NCI-H1694 (cell line): ENCODE measurements around the gene FOXB1.

Source experiments
- DNase-seq: peaks from one replicate; lab custom pipeline; 2025; lab: John Stamatoyannopoulos, UW

FOXB1 gene

DNA sequence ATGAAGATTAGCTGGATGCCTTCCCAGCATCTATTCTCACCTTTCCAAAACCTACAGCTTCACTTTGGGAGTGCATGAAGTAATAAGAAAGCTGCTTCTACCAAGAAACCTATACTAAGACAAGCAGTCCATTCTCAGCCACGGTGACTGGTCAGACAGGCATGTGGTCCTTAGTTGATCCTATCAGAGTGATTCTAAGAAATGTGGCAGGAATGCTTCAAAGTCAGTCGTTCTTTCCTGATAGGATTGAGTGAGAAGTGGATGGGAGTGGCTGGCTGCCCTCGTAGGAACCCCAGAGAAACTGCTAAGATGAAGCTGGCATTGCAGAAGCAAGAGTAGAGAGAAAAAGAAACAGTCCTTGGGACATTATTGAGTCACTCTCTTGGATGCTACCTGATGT is 16.6 kb downstream of the FOXB1 start:
- no peak for DNase-seq

DNA sequence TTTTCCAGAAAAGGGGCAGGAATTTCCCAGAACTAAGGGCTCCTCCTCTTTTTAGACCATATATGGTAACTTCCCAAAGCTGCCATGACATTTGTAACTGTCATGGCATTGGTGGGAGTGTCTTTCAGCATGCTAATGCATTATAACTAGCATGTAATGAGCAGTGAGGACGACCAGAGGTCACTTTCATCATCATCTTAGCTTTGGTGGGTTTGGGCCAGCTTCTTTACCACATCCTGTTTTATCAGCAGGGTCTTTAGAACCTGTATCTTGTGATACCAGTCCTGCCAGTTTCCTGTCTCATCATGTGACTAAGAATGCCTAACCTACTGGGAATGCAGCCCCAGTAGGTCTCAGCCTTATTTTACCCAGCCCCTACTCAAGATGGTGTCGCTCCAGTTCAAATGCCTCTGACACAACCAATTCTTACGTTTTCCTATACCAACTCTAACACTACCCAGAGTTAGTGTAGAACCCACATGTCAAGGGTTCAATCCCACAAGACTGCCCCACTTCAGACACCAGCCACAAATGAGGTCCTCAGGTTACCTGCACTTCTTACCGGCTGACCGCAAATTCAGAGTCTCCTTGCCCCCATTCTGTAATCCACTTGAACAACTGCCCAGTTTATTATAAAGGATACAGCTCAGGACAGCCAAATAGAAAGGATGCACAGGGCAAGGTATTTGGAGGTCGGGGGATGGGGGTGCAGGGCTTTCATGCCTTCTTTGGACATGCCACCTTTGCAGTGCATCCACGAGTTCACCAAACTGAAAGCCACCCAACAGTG is 17.7 kb downstream of the FOXB1 start:
- no peak for DNase-seq

DNA sequence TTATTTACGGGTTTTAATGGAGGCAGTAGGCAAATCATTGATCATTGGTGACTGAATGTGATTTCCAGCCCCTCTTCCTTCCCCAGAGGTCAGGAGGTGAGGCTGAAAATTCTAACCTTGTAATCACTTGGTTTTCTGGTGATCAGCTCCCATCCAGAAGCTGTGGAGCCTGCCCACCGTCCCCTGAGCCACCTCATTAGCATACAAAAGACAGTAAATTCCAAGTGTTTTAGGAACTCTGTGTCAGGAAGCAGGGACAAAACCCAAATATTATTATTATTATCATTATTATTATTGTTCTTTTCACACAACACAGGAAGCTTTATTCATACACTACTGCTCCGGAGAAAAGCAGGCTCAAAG is 18.2 kb downstream of the FOXB1 start:
- no peak for DNase-seq

DNA sequence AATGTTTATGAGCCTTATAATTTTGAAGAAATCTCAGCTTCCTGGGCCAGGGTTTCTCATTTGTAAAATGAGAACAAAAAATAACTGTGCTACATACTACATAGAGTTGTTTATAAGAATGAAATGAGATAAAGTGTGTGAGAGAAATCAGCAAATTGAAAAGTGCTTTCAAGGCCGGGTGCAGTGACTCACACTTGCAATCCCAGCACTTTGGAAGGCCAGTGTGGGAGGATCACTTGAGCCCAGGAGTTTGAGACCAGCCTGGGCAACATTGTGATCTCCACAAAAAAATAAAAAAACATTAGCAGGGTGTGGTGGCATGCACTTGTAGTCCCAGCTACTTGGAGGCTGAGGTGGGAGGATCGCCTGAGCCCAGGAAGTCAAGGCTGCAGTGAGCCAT is 22.4 kb downstream of the FOXB1 start:
- no peak for DNase-seq

DNA sequence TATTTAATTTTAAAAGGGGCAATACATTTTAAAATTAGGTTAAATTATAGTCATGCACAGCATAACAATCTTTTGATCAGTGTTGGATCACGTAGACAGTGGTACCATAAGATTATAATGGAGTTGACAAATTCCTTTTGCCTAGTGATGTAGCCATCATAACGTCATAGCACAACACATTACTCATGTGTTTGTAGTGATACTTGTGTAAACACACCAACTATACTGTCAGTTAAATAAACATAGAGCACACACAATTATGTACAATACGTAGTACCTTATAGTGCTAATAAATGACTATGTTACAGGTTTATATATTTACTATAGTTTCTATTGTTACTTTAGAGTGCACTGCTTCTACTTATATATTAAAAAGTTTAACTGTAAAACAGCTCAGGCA is 31.2 kb downstream of the FOXB1 start:
- DNase-seq, result no peak

DNA sequence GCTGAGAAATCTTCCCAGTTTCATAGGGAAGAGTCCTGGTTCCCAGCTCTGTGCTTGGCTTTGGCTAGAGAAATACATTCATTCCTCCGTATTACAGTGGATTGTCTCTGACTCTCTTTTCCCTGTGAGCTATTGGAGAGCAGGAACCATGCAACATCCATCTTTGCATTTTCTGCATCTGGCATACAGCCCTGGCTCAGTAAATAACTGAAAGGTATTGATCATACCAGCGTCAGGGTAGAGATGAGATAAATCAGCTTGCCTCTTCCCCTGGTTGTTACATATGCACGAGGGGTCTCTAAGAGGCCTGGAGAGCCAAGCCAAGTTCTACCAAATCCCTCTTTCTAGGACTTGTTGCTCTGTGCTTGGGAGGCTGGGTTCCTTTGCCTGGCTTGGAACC is 35.2 kb downstream of the FOXB1 start:
- no peak for DNase-seq

DNA sequence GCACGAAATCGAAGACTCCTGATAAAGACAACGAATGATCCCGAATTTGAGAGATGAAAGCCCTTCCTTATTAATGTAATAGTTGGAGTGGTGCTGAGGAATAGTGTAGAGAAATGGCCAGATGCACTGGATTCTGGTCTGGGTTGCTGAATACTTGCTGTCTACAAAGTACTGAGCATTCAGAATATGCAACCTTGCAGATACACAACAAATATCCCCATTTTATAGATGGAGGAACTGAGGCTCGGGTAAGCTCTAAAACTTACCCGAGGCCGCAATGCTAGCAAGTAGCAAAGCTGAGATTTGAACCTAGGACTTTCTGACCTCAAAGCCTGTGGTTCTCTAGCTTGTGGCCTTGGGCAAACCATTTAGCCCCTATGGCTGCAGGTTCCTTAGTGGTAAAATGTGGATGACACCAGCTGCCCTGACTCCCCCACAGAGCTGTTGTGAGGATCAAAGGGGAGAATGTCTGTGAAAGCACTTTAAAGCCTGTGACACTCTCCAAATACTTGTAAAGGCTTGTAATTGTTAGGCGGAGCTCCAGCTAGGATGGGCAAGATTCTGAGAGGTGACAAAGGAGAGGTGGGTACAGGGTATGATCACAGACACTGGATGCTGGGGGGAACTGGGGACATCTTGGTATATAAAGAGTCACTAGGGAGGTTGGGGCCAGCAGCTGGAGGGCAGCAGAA is 39.8 kb downstream of the FOXB1 start:
- no peak for DNase-seq

DNA sequence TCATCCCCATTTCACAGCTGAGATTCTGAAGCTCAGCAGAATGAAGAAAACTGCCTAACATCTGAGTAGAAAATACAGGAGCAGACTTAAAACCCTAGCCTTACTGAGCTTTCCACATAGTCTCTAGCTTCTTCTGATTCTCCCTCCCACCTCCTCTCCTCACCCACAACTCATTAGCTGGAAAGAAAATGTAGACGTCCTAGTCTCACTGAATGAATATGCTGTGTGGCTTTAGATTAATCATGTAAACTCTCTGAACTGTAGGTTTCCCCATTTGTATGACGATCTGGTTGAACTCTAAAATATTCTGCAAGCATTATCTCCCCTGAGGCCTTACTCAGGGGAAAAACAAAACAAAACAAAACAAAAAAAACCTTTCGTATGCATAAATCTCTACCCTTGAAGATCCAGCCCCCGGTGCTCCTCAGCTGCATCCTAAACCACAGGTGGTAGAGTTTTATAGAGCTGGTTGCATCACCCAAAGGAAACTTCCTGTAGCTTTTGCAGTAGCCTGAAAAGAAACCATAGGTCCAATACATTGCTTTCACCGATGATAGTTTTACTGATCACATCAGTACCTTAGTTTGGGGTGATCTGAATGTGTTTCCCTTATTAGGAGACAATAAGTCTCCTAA is 40.6 kb downstream of the FOXB1 start:
- DNase-seq, result no peak

DNA sequence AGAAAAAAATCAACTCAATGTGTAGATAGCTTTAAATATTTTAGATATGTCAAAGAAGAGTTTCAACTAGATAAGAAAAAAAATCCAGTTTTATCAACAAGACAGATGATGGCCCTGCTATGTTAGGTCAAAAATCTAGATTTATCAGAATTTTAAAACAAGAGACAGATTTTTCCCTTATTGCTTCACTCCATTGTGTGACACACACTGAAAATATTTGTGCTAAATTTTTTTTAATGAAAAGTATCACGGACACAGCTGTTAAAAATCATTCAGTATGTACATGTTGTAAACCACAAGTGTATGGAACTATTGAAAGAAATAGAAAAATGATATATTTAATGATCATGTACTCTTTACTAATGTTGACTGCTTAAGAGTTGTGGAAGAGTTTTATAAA is 43.6 kb downstream of the FOXB1 start:
- DNase-seq, result no peak

DNA sequence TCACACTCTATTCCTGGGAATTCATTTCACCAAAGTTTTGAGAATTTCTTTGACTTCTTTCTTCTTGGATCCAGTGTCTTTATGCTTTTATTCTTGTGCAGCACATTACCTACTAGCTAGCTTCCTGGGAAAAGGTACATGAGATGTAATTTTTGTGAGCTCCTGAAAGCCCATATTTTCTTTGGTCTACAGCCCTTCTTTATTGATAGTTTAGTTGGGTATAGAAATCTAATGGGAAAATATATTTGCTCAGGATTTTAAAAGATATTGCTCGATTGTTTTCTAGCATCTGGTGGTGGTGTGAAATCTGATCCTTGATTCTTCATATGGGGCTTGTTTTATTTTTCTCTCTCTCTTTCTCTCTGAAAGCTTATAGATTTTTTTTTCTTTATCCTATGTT is 45.8 kb downstream of the FOXB1 start:
- DNase-seq, result no peak

DNA sequence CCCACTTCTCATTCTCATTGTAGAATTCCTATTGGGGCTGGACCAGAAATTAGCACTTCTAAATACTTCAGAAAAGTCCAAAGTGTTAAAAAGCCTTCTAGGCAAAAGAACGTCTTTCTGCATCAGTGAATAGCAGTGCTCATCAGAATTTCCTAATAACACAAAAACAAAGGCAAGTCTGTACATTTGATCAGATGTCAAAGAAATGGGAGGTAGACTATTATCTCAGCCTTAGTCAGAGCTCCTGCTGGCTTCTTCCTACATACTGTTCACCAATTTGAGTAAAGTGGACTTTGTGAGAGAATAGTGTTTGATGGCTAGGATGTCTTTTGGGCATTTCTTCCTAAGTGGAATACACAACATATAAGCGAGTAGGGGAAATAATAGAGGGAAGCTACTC is 48.7 kb downstream of the FOXB1 start:
- no peak for DNase-seq

DNA sequence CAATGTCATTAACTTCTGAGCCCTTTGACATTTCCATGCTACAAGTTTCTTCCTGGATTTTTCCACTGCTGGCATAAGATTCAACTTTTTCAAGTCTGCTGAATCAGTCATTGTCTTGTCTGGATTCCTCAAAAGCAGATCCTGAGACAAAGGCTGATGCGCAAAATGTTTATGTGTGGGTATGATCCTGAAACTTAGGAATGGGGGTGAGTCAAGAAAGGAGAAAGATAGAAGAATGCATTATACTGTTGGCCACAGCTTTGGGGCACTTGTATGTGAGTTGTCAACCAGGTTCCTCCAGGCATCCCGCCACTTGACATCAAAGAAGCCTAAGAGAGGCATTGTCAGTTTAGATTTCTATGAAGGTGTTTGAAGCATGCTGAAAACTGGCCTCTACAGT is 50.4 kb downstream of the FOXB1 start:
- no peak for DNase-seq
